ENCODE results near the gene THOC3. TPM values are rescaled to one million over a fixed set of nuclear protein-coding genes. Genes with fewer than 3 reads are reported as not detected.
"Not testable (repeated sequence)": the region's sequence is repeated elsewhere in the genome, so short reads cannot be mapped to it uniquely, and the experiment has no call there.

THOC3 gene, protein sequence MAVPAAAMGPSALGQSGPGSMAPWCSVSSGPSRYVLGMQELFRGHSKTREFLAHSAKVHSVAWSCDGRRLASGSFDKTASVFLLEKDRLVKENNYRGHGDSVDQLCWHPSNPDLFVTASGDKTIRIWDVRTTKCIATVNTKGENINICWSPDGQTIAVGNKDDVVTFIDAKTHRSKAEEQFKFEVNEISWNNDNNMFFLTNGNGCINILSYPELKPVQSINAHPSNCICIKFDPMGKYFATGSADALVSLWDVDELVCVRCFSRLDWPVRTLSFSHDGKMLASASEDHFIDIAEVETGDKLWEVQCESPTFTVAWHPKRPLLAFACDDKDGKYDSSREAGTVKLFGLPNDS
- 46.9 TPM for polyA plus RNA-seq (2012; ENCODE audit: insufficient read depth, insufficient read length, low read depth)

DNA sequence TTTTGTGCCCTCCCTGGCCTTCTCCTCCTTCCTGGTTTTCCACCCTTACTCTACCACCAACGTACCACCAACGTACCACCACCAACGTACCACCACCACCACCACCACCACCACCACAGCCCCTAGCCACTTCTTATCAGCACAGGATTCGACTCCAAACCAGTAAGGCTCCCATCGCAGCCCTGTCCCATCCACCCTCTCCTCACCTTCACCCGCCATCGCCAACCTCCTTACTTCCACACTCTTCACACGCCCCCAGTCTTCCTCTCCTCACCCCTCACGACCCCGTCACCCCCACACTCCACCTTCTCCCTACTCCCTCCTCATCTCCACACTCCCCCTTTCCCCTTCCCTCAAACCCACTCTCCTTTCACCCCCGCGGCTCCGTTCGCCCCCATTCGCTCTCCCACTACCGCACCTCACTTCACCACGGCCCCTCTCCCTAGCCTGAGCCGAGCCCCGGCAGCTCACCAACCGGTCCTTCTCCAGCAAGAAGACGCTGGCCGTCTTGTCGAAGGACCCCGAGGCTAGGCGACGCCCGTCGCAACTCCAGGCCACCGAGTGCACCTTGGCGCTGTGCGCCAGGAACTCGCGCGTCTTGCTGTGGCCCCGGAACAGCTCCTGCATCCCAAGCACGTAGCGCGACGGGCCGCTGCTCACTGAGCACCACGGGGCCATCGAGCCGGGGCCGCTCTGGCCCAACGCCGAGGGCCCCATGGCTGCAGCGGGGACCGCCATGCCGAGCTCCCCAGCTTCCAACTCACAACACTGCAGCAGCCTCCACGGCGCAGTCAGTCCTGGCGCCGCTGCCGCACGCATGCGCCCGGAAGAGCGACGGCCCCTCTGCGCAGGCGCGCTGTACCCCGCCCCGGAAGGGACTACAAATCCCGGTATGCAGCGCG, at the start of gene THOC3:
THOC3 (minus strand) TSS at position 845 of the 902 bp plus-strand sequence; CDS start at position 738, 107 bp downstream.
- H3K4me3 ChIP-seq (ENCODE audit: low read depth, low read length): peak within 1 kb of the TSS; percentile 69
- not testable (repeated sequence) for H3K9me3 ChIP-seq, H3K4me1 ChIP-seq, H3K27me3 ChIP-seq, H3K36me3 ChIP-seq
- peak; percentile 76 for DNase-seq

DNA sequence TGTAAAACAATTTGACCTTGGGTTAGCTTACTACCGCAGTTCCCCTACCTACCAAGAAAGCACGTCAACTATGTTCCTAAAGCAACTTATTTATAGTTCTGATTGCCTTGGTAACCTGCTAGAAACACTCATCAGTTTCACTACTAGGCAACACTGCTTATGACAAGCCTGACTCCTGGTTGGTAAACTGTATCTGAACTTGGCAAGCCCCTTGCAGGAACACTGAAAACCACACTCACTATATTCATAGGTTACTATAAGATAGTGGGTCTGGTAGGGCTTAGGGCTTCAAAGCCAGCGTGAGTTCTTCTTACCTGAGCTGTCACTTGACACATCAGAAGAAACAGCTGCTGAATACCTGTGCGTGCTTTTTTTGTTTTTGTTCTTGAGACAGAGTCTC, 49.2 kb upstream of the THOC3 start:
- H3K4me3 ChIP-seq (ENCODE audit: low read depth, low read length); H3K27me3 ChIP-seq; DNase-seq; H3K36me3 ChIP-seq; H3K4me1 ChIP-seq; H3K9me3 ChIP-seq: not testable (repeated sequence)

DNA sequence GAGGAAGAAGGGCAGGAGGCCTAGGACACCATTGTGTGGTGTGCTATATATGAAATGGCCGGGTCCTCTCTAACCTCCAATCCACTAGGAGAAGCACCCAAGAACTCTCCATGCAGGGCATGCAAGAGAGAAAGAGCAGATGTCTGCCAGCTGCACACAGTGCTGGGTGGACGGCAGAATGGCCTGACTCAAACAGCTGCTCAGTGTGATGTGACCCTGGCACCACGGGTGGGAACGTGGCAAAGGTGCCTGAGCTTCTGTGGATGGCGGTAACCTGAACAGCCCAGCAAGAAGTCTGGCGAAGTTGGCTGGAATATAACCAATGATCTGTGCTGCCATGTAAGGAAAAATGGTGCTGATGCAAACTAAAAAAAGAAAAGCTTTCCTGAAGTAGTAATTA, 46.2 kb upstream of the THOC3 start:
- not testable (repeated sequence) for H3K36me3 ChIP-seq; H3K4me1 ChIP-seq; H3K4me3 ChIP-seq (ENCODE audit: low read depth, low read length); DNase-seq; H3K27me3 ChIP-seq; H3K9me3 ChIP-seq

DNA sequence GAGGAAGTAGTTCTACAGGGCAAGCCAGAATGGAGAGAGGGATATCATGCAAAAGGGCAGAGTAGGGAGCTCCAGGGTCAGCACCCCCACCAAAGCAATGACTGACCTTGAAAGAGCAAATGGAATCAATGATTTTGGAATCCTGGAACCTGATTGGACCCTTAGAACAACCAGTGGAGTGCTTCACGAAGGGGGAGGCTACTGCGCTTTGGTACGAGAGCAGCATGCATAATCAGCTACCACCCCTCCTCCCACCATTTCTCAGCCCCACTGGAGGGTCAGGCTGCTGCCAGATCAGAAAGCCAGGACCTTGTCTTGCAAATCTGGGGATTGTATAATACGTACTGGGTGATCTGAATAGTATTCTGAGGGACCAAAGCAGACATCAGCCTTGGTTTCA, 43.0 kb upstream of the THOC3 start:
- not testable (repeated sequence) for H3K4me3 ChIP-seq (ENCODE audit: low read depth, low read length); DNase-seq; H3K9me3 ChIP-seq; H3K36me3 ChIP-seq; H3K27me3 ChIP-seq; H3K4me1 ChIP-seq

DNA sequence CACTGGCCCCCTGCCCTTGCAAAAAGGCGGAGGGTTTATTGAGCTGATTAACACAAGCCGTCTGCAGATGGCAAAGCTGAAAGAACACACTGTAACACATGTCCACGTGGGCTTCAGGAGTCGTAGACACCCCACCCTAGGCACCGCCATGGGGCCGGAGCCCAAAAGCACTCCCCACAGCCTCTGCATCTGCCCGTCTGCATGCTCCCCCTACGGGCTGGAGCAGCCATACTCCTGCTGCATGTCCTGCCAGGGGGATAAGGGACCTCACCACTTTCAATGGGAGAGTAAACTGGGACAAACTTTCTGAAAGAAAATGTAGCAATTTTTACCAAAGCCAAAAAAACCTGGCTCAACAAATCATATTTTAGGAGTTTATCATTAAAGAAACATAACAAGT, 42.1 kb upstream of the THOC3 start:
- not testable (repeated sequence) for H3K4me1 ChIP-seq; H3K9me3 ChIP-seq; H3K36me3 ChIP-seq; DNase-seq; H3K4me3 ChIP-seq (ENCODE audit: low read depth, low read length); H3K27me3 ChIP-seq
- TF ChIP-seq, protein P1, sequence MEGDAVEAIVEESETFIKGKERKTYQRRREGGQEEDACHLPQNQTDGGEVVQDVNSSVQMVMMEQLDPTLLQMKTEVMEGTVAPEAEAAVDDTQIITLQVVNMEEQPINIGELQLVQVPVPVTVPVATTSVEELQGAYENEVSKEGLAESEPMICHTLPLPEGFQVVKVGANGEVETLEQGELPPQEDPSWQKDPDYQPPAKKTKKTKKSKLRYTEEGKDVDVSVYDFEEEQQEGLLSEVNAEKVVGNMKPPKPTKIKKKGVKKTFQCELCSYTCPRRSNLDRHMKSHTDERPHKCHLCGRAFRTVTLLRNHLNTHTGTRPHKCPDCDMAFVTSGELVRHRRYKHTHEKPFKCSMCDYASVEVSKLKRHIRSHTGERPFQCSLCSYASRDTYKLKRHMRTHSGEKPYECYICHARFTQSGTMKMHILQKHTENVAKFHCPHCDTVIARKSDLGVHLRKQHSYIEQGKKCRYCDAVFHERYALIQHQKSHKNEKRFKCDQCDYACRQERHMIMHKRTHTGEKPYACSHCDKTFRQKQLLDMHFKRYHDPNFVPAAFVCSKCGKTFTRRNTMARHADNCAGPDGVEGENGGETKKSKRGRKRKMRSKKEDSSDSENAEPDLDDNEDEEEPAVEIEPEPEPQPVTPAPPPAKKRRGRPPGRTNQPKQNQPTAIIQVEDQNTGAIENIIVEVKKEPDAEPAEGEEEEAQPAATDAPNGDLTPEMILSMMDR (IDR thresholded peaks at IDR 0.05; ENCODE audit: low read depth, low read length): peak; percentile 8; the same call in 1 of the 2 replicates

DNA sequence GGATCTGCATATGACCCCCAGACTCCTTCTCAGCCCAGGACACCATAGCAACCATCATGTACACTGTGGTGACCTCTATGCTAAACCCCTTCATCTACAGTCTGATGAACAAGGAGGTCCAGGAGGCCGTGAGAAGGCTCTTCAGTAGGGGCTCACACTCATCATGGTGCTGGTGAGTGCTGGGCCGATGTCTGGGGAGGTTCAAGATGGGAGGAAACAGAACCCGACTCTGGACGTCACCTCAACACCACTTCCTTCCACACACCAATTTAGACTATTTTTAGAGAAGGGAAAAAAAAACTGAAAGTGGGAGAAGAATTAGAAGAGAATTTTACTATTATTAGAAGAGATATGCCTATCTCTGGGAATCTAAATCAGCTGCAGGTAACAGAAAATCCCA, 39.1 kb upstream of the THOC3 start:
- not testable (repeated sequence) for H3K9me3 ChIP-seq; H3K27me3 ChIP-seq; H3K4me1 ChIP-seq; H3K36me3 ChIP-seq; DNase-seq; H3K4me3 ChIP-seq (ENCODE audit: low read depth, low read length)

DNA sequence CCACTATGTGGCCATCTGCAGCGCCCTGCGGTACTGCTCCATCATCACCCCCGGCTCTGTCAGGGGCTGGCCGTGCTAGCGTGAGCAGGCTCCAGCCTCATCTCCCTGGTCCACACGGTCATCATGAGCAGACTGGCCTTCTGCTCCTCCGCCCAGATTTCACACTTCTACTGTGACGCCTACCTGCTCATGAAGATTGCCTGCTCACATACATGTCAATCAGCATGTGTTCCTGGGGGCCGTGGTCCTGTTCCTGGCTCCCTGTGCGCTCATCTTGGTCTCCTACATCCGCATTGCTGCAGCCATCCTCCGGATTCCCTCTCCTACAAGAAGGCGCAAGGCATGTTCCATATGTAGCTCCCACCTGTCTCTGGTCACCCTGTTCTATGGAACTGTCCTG, 38.7 kb upstream of the THOC3 start:
- H3K9me3 ChIP-seq; H3K36me3 ChIP-seq; DNase-seq; H3K27me3 ChIP-seq; H3K4me1 ChIP-seq; H3K4me3 ChIP-seq (ENCODE audit: low read depth, low read length): not testable (repeated sequence)

DNA sequence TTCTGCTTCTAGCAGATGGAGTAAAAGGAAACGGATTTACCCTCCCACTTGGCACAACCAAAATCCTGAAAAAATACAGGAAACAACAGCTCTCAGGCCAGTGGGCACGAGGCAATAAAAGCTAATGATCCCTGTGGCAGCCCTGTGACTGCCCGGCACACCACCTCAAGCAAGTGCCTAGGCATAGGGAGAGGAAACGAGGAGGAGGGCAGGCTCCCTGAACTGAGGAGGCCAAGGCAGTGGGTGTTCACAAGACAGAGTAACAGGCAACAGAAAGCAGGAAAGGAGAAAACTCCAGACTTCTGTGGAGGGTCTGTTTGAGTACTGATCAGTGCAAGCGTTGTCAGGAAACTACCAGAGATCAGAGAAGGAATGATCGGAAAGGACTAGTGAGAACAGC, 29.9 kb upstream of the THOC3 start:
- not testable (repeated sequence) for H3K36me3 ChIP-seq; H3K27me3 ChIP-seq; H3K4me1 ChIP-seq; H3K4me3 ChIP-seq (ENCODE audit: low read depth, low read length); DNase-seq; H3K9me3 ChIP-seq

DNA sequence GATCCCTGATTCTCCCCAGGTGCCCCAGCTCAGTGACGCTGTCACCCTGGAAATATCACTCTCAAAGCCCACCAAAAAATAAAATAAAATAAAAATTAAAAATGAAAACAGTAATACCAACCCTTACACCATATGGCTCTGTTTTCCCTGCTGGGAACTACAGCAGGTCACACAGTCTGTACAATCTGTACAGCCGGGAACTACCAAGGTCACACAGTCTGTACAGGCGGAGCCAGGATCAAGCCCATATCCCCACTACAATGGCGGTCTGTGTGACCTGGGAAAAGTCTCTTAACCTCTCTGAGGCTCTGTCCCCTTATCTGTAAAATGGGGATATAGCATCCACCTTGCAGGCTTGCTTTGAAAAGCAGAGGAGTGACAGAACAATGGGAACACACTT, 29.4 kb upstream of the THOC3 start:
- DNase-seq; H3K4me1 ChIP-seq; H3K27me3 ChIP-seq; H3K9me3 ChIP-seq; H3K36me3 ChIP-seq; H3K4me3 ChIP-seq (ENCODE audit: low read depth, low read length): not testable (repeated sequence)

DNA sequence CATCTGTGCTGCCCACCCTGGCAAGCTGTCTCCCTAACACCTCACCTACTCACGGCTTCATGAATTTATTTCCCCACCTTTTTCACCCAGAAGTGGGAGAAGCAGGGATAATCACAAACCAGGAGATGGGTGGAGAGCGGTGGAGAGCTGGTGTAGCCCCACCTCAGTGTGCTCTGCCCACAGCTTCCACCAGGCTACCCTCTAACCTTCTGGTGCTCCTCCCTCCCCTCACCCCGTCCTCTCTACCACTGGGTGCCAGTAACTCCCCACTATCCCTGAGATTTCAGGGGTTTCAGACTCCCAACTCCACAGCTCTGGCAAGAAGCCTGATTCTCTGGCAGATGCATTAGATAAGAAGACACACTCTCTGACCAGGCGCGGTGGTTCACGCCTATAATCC, 28.7 kb upstream of the THOC3 start:
- H3K4me3 ChIP-seq (ENCODE audit: low read depth, low read length); H3K9me3 ChIP-seq; H3K4me1 ChIP-seq; H3K27me3 ChIP-seq; H3K36me3 ChIP-seq; DNase-seq: not testable (repeated sequence)

DNA sequence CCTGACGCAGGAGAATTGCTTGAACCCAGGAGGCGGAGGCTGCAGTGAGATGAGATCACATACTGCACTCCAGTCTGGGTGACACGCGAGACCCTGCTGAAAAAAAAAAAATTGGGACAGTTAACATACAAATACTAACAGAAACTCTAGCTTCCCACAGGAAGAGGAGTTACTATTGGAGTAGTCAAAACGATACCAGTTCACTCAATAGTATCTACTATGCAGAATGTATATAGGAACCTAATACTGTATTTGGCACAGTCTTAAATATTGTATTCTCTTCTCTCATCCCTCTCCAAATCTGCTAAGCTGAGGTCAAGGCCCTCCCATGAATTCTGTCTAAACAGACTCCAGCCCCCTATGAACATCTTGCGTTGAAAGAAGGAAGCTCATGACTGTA, 27.4 kb upstream of the THOC3 start:
- H3K9me3 ChIP-seq; H3K4me3 ChIP-seq (ENCODE audit: low read depth, low read length); H3K27me3 ChIP-seq; H3K4me1 ChIP-seq; DNase-seq; H3K36me3 ChIP-seq: not testable (repeated sequence)

DNA sequence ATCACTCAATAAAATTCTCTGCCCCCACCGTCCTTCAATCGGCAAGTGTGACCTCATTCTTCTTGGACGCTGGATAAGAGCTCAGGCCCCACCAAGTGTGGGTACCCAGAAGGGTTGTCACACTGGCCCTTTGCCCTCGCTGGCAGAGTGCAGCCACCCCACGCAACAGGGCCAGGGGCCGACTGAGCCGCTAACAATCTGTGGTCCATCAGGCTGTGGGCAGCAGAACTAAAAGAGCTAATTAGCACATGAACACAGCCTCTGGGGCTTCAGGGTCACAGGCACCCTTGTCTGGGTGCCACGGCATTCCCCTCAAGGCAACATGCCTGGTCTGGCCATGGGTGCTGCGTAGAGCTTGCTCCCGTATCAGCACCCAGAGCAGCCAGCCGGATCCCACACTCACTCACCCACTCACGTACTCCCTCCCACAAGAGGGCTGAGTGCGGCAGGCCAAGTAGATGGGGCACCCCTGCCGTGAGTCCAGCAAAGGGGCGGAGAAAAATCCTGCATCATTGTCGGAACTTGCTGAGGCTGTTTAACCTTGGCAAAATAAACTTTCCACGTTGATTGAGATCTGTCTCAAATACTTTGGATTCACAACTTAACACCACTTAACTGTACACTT, 11.4 kb upstream of the THOC3 start:
- not testable (repeated sequence) for H3K36me3 ChIP-seq; H3K9me3 ChIP-seq; H3K4me3 ChIP-seq (ENCODE audit: low read depth, low read length); H3K27me3 ChIP-seq; DNase-seq; H3K4me1 ChIP-seq

DNA sequence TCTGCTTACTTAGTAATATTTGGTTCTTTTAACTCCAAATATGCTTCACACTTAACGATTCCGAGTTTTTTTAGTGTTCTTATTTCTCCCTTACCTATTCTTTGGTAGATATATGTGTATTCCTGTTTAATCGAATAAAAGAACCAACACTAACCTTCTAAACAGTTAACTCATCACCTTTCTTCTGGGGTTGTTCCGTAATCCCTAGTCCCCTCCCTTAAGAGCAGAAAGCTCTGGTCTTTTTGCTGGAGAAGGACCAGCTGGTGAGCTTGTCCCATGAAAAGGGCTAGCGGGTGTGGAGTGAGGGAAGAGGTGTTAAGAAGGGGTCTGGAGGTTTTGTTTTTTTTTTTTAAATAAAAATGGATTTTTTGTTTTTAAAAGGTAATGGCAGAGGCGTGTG, 266 bp upstream of the THOC3 start:
- not testable (repeated sequence) for DNase-seq, H3K27me3 ChIP-seq, H3K4me1 ChIP-seq, H3K36me3 ChIP-seq, H3K9me3 ChIP-seq
- H3K4me3 ChIP-seq (ENCODE audit: low read depth, low read length): peak overlapping the region; percentile 69

DNA sequence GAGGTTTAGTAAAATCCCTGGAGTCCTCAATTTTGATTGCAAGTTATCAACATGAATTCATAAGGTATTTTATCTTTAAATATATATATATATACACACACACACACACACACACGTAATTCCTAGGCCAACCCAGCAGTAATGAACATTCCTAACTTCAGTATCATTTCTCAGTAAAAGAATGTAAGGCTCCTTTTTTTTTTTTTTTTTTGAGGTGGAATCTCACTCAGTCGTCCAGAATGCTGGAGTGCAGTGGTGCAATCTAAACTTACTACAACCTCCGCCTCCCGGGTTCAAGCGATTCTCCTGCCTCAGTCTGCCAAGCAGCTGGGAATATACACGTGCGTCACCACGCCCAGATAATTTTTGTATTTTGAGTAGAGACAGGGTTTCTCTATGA, 5.8 kb downstream of the THOC3 start:
- H3K9me3 ChIP-seq; H3K4me1 ChIP-seq; H3K4me3 ChIP-seq (ENCODE audit: low read depth, low read length); H3K27me3 ChIP-seq; DNase-seq; H3K36me3 ChIP-seq: not testable (repeated sequence)

DNA sequence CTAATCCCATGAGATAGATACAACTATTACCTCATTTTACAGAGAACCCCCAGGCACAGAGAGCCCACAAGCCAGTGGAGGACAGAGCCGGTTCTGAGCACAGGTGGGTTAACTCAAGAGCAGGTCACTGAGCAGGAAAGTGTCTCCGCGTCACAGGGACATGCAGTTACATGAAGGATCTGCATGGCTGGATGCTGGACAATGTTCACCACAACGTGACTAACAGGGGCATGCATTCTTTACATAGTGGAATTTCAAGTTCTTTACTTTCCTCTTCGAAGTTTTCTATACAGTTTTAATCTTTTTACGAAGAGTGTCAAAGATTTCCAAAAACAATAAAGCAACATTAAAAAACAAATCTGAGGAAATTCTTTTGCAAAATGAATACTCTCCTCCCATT, 7.9 kb downstream of the THOC3 start:
- H3K36me3 ChIP-seq; H3K4me3 ChIP-seq (ENCODE audit: low read depth, low read length); H3K4me1 ChIP-seq; DNase-seq; H3K27me3 ChIP-seq; H3K9me3 ChIP-seq: not testable (repeated sequence)

Measured in BE2C (cell line).